ENCODE measurements around the gene GAS2L3.

DNA sequence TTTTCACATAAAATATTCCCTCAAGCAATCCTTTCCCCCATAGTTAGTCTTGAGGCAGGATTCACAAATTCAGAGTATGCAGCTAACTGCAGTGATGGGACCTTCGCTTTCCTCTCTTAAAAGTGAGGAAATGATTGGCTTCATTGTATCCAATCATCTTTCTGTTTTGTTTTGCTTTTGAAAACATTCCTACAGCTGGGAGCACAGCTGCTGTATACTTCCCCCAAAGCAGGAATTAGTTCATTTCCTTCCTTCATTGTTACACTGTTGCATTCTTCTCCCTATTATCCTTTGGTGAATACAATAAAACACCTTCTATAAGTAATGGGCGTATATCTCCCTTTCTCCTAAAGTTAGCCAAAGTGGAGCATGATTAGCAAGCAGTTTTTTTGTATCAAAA is 9.4 kb upstream of the GAS2L3 start:
- TF ChIP-seq, protein P1, sequence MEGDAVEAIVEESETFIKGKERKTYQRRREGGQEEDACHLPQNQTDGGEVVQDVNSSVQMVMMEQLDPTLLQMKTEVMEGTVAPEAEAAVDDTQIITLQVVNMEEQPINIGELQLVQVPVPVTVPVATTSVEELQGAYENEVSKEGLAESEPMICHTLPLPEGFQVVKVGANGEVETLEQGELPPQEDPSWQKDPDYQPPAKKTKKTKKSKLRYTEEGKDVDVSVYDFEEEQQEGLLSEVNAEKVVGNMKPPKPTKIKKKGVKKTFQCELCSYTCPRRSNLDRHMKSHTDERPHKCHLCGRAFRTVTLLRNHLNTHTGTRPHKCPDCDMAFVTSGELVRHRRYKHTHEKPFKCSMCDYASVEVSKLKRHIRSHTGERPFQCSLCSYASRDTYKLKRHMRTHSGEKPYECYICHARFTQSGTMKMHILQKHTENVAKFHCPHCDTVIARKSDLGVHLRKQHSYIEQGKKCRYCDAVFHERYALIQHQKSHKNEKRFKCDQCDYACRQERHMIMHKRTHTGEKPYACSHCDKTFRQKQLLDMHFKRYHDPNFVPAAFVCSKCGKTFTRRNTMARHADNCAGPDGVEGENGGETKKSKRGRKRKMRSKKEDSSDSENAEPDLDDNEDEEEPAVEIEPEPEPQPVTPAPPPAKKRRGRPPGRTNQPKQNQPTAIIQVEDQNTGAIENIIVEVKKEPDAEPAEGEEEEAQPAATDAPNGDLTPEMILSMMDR (conservative IDR thresholded peaks at IDR 0.05; ENCODE audit: low read length) = no peak
- TF ChIP-seq EZH2phosphoT487 (IDR thresholded peaks at IDR 0.05; ENCODE audit: borderline replicate concordance, low read depth, low read length) = no peak

Data from OCI-LY7 (cell line).